ENCODE results near the gene KCNAB2. TPM values are rescaled to one million over a fixed set of nuclear protein-coding genes. Genes with fewer than 3 reads are reported as not detected.
A peak's percentile ranks its signal among the peaks of the same experiment; 100 is the strongest.

The KCNAB2 gene
- total RNA-seq, 4 donors from 2014 or later, result 9.9 to 42.2 (median 17.0) TPM

- DNase-seq (ENCODE audit: low spot score), result no peak
- TF ChIP-seq CTCF (IDR thresholded peaks at IDR 0.05), result no peak
- ATAC-seq (ENCODE audit: low FRiP score), result no peak
Measured at GRCh38 chr1:6005276-6005917, 40.3 kb upstream of the KCNAB2 start.

- no peak for DNase-seq (ENCODE audit: low spot score)
- no peak for TF ChIP-seq CTCF (IDR thresholded peaks at IDR 0.05)
- peak; percentile 33 for ATAC-seq (ENCODE audit: low FRiP score)
Measured at GRCh38 chr1:6006882-6007281, 38.8 kb upstream of the KCNAB2 start.

- TF ChIP-seq CTCF (IDR thresholded peaks at IDR 0.05), result no peak
- ATAC-seq (ENCODE audit: low FRiP score) (peak; percentile 91), DNase-seq (ENCODE audit: low spot score) (no peak)
Measured at GRCh38 chr1:6007318-6008083, 38.2 kb upstream of the KCNAB2 start.

- ATAC-seq (ENCODE audit: low FRiP score), result no peak
- TF ChIP-seq CTCF (IDR thresholded peaks at IDR 0.05), result no peak
- DNase-seq (ENCODE audit: low spot score), result no peak
Measured at GRCh38 chr1:6008084-6008415, 37.6 kb upstream of the KCNAB2 start.

GRCh38 chr1:6008696-6009095, 37.0 kb upstream of the KCNAB2 start:
- no peak for DNase-seq (ENCODE audit: low spot score)
- TF ChIP-seq CTCF (IDR thresholded peaks at IDR 0.05), result no peak
- ATAC-seq (ENCODE audit: low FRiP score), result no peak

GRCh38 chr1:6009120-6010040, 36.3 kb upstream of the KCNAB2 start:
- DNase-seq (ENCODE audit: low spot score) (no peak), ATAC-seq (ENCODE audit: low FRiP score) (no peak)
- TF ChIP-seq CTCF (IDR thresholded peaks at IDR 0.05), result no peak

All from omental fat pad (tissue), 4 donors.